Measurements from ENCODE around the gene DCP1A.

DNA sequence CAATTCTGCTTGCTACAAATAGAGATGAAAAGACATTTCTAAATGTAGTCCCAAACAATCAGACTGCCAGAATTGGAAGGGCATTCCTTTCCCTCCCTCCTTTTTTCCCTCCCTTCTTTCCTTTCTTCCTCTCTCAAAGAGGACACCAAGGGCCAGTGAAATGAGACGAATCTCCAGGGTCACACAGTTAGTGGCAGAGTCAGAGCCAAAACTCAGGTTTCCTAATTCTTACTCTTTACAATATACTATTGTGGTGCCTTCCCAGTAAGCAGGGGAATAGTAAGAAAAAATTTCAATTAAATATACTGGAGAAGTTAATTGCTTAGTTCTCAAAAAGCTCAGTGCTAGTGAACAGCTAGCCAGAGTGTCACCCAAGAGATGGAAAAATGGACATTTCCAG lies 33.0 kb upstream of the DCP1A start:
- TF ChIP-seq, protein P1, sequence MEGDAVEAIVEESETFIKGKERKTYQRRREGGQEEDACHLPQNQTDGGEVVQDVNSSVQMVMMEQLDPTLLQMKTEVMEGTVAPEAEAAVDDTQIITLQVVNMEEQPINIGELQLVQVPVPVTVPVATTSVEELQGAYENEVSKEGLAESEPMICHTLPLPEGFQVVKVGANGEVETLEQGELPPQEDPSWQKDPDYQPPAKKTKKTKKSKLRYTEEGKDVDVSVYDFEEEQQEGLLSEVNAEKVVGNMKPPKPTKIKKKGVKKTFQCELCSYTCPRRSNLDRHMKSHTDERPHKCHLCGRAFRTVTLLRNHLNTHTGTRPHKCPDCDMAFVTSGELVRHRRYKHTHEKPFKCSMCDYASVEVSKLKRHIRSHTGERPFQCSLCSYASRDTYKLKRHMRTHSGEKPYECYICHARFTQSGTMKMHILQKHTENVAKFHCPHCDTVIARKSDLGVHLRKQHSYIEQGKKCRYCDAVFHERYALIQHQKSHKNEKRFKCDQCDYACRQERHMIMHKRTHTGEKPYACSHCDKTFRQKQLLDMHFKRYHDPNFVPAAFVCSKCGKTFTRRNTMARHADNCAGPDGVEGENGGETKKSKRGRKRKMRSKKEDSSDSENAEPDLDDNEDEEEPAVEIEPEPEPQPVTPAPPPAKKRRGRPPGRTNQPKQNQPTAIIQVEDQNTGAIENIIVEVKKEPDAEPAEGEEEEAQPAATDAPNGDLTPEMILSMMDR (IDR thresholded peaks at IDR 0.05; ENCODE audit: low read depth, low read length) = no peak
- no peak for TF ChIP-seq EZH2phosphoT487 (IDR thresholded peaks at IDR 0.05; ENCODE audit: low read depth)
